Hematopoietic multipotent progenitor cell treated with erythropoietin and hydrocortisone succinate and interleukin-3 and kit ligand, for 15 days (in vitro differentiated cells): ENCODE measurements around the gene CCDC24.

ENCODE experiments used
- DNase-seq: peaks from one replicate; pipeline ENCODE4 v3.0.0-alpha.2; 2015; ENCODE audit warnings: low spot score

CCDC24 gene

GRCh38 chr1:43991476-43992231 is at the start of gene CCDC24:
Gene CCDC24, plus strand, starts transcription at chr1:43991599. Its CDS starts 280 bp downstream, at chr1:43991879.
- DNase-seq: peak; percentile 75

GRCh38 chr1:43942411-43942810 is 49.0 kb upstream of the CCDC24 start:
- DNase-seq: no peak

GRCh38 chr1:43944860-43945259 is 46.5 kb upstream of the CCDC24 start:
- DNase-seq: no peak

GRCh38 chr1:43945674-43946235 is 45.6 kb upstream of the CCDC24 start:
- peak; percentile 58 for DNase-seq

GRCh38 chr1:43946236-43947060 is 45.0 kb upstream of the CCDC24 start, which contains the start of gene IPO13:
Gene IPO13, plus strand, starts transcription at chr1:43946950. Its CDS starts 651 bp downstream, at chr1:43947601.
- peak; percentile 96 for DNase-seq

- no peak for DNase-seq
Observed at GRCh38 chr1:43947061-43947873, 44.1 kb upstream of the CCDC24 start.

- DNase-seq: no peak
Observed at GRCh38 chr1:43947874-43948437, 43.4 kb upstream of the CCDC24 start.

- no peak for DNase-seq
Observed at GRCh38 chr1:43949678-43950077, 41.7 kb upstream of the CCDC24 start.

- no peak for DNase-seq
Observed at GRCh38 chr1:43951021-43951985, 40.1 kb upstream of the CCDC24 start.

GRCh38 chr1:43952731-43953346 is 38.6 kb upstream of the CCDC24 start:
- peak; percentile 34 for DNase-seq

- DNase-seq: no peak
Observed at GRCh38 chr1:43953361-43953760, 38.0 kb upstream of the CCDC24 start.

- DNase-seq: no peak
Observed at GRCh38 chr1:43954036-43954435, 37.4 kb upstream of the CCDC24 start.

- no peak for DNase-seq
Observed at GRCh38 chr1:43956234-43956633, 35.2 kb upstream of the CCDC24 start.

GRCh38 chr1:43957407-43958040 is 33.9 kb upstream of the CCDC24 start:
- DNase-seq: no peak

- peak; percentile 38 for DNase-seq
Observed at GRCh38 chr1:43958351-43959255, 32.8 kb upstream of the CCDC24 start.

GRCh38 chr1:43960798-43961197 is 30.6 kb upstream of the CCDC24 start:
- DNase-seq: no peak

- no peak for DNase-seq
Observed at GRCh38 chr1:43961692-43962091, 29.7 kb upstream of the CCDC24 start.

GRCh38 chr1:43962324-43962723 is 29.1 kb upstream of the CCDC24 start:
- no peak for DNase-seq
